H1 (cell line): ENCODE data around the gene SAMD14. TPM values are rescaled to one million over a fixed set of nuclear protein-coding genes. Genes with fewer than 3 reads are reported as not detected.

ENCODE experiments used
- CTCF ChIA-PET: fragments of 300-600 bp; sonication (Branson Sonifier 250); formaldehyde crosslinking; loops from one replicate; lab custom pipeline; 2021; ENCODE audit not compliant: partially characterized antibody; lab: Charles Lee
- POLR2A ChIA-PET: fragments of 300-600 bp; sonication (Branson Sonifier 250); formaldehyde crosslinking; loops from one replicate; lab custom pipeline; 2021; ENCODE audit warnings: inconsistent platforms; ENCODE audit not compliant: partially characterized antibody; lab: Charles Lee
- DNase-seq, 2 experiments: peaks; one replicate each; pipeline versions ENCODE4 v3.0.0 to v3.0.0-alpha.2; 2010 to 2022; ENCODE audit warnings: low spot score in 2 of 2, low read depth in 1 of 2, mixed read lengths in 1 of 2
- FAIRE-seq: peaks from 2 replicates; lab custom pipeline; 2011; peaks lifted over from hg19 to GRCh38; lab: Jason Lieb, UNC
- H2AFZ ChIP-seq: 2 replicates; pipeline ENCODE4 v1.8.1; 2012; ENCODE audit warnings: low read length, inconsistent platforms
- H2AK5ac ChIP-seq: 2 replicates; pipeline ENCODE4 v1.6.1; 2013; ENCODE audit warnings: low read depth, low read length
- H2BK120ac ChIP-seq: replicated peaks from 2 replicates; pipeline ENCODE3; 2013; ENCODE audit warnings: low read depth, low read length, inconsistent platforms
- H2BK12ac ChIP-seq: 2 replicates; pipeline ENCODE4 v1.6.1; 2013; ENCODE audit warnings: low read depth, low read length
- H2BK15ac ChIP-seq: 2 replicates; pipeline ENCODE4 v1.6.1; 2013; ENCODE audit warnings: low read length
- H2BK20ac ChIP-seq: 2 replicates; pipeline ENCODE4 v1.6.1; 2013; ENCODE audit warnings: low read length
- H2BK5ac ChIP-seq: 2 replicates; pipeline ENCODE4 v1.6.1; 2013; ENCODE audit warnings: low read depth, low read length
- H3K14ac ChIP-seq: 2 replicates; pipeline ENCODE4 v1.6.1; 2013; ENCODE audit warnings: inconsistent platforms; ENCODE audit not compliant: insufficient read length
- H3K18ac ChIP-seq: 2 replicates; pipeline ENCODE4 v1.6.1; 2013; ENCODE audit warnings: low read length; ENCODE audit errors: extremely low read depth
- H3K23ac ChIP-seq: 2 replicates; pipeline ENCODE4 v1.6.1; 2013; ENCODE audit warnings: inconsistent platforms; ENCODE audit not compliant: insufficient read length
- H3K23me2 ChIP-seq: 2 replicates; pipeline ENCODE4 v1.6.1; 2013; ENCODE audit warnings: low read depth, low read length
- H3K27ac ChIP-seq: 2 replicates; pipeline ENCODE4 v1.6.1; 2011; ENCODE audit warnings: low read depth, low read length, inconsistent platforms
- H3K27me3 ChIP-seq, 4 experiments: replicated peaks in 1 of 4; 1 replicate in 1 of 4; 2 replicates in 3 of 4; pipeline versions ENCODE4 v1.6.1 to v1.8.1; 2011 to 2013; ENCODE audit warnings: low read length in 3 of 4, mild to moderate bottlenecking in 3 of 4, inconsistent platforms in 2 of 4, mixed read lengths in 2 of 4, moderate library complexity in 1 of 4; ENCODE audit not compliant: control insufficient read depth in 3 of 4, insufficient read depth in 3 of 4; ENCODE audit errors: extremely low read depth in 1 of 4
- H3K36me3 ChIP-seq, 4 experiments: 2 replicates each; pipeline versions ENCODE4 v1.6.1 to v1.8.1; 2011 to 2013; ENCODE audit warnings: mild to moderate bottlenecking in 4 of 4, low read length in 3 of 4, moderate library complexity in 2 of 4, control low read depth in 1 of 4, inconsistent platforms in 1 of 4; ENCODE audit not compliant: insufficient read depth in 4 of 4, control insufficient read depth in 2 of 4
- H3K4ac ChIP-seq: replicated peaks from 2 replicates; pipeline ENCODE3; 2013; ENCODE audit warnings: low read length, low read depth, mixed read lengths, inconsistent platforms; ENCODE audit not compliant: insufficient read length
- H3K4me1 ChIP-seq, 4 experiments: replicated peaks in 1 of 4; 1 replicate in 1 of 4; 2 replicates in 3 of 4; pipeline versions ENCODE4 v1.6.1 to v1.8.1; 2011 to 2013; ENCODE audit warnings: low read length in 3 of 4, inconsistent platforms in 2 of 4, mixed read lengths in 1 of 4; ENCODE audit not compliant: insufficient read depth in 4 of 4, control insufficient read depth in 3 of 4
- H3K4me2 ChIP-seq, 2 experiments: 2 replicates each; pipeline versions ENCODE4 v1.6.1 to v1.8.1; 2011 to 2013; ENCODE audit warnings: low read depth in 2 of 2, low read length in 2 of 2, control low read depth in 1 of 2, inconsistent platforms in 1 of 2, mild to moderate bottlenecking in 1 of 2; ENCODE audit not compliant: insufficient read depth in 1 of 2
- H3K4me3 ChIP-seq, 4 experiments: fragments of 200-600, 300-600 bp in 1 of 4; sonication (generic), shearing (Covaris generic), sonication (Bioruptor Twin) in 1 of 4; 2 replicates each; pipeline versions ENCODE4 v1.5.1 to v1.8.1; 2011 to 2016; ENCODE audit warnings: low read length in 4 of 4, low read depth in 3 of 4, control low read depth in 2 of 4, inconsistent platforms in 2 of 4, mild to moderate bottlenecking in 2 of 4, mixed read lengths in 1 of 4, moderate library complexity in 1 of 4; ENCODE audit not compliant: insufficient read depth in 2 of 4; ENCODE audit errors: extremely low read depth in 1 of 4
- H3K56ac ChIP-seq: replicated peaks from 2 replicates; pipeline ENCODE3; 2013; ENCODE audit warnings: low read depth, mild to moderate bottlenecking, mixed read lengths, low read length, inconsistent platforms; ENCODE audit not compliant: insufficient read length
- H3K79me1 ChIP-seq: 2 replicates; pipeline ENCODE4 v1.6.1; 2013; ENCODE audit warnings: low read depth, low read length, control low read depth
- H3K79me2 ChIP-seq, 2 experiments: 2 replicates each; pipeline versions ENCODE4 v1.6.1 to v1.8.1; 2012 to 2013; ENCODE audit warnings: low read length in 2 of 2, mild to moderate bottlenecking in 2 of 2, inconsistent platforms in 1 of 2; ENCODE audit not compliant: insufficient read depth in 2 of 2, control insufficient read depth in 1 of 2
- H3K9ac ChIP-seq, 4 experiments: replicated peaks in 1 of 4; 1 replicate in 1 of 4; 2 replicates in 3 of 4; pipeline versions ENCODE4 v1.6.1 to v1.8.1; 2011 to 2013; ENCODE audit warnings: low read depth in 3 of 4, low read length in 3 of 4, control low read depth in 2 of 4, mild to moderate bottlenecking in 2 of 4, moderate library complexity in 2 of 4, inconsistent platforms in 1 of 4; ENCODE audit errors: extremely low read depth in 1 of 4
- H3K9me3 ChIP-seq, 2 experiments: 2 replicates each; pipeline versions ENCODE4 v1.6.1 to v1.8.1; 2012 to 2013; ENCODE audit warnings: mild to moderate bottlenecking in 2 of 2, moderate library complexity in 2 of 2, control low read depth in 1 of 2, inconsistent platforms in 1 of 2, low read depth in 1 of 2, low read length in 1 of 2, mixed read lengths in 1 of 2; ENCODE audit not compliant: insufficient read depth in 2 of 2
- H4K20me1 ChIP-seq, 2 experiments: replicated peaks in 1 of 2; 2 replicates each; pipeline versions ENCODE3 to v1.8.1; 2011 to 2013; ENCODE audit warnings: inconsistent platforms in 2 of 2, low read length in 2 of 2, mild to moderate bottlenecking in 1 of 2; ENCODE audit not compliant: insufficient read depth in 2 of 2, control insufficient read depth in 1 of 2
- H4K5ac ChIP-seq: 2 replicates; pipeline ENCODE4 v1.6.1; 2013; ENCODE audit warnings: low read length, low read depth, mixed read lengths, inconsistent platforms; ENCODE audit not compliant: insufficient read length
- H4K8ac ChIP-seq: 2 replicates; pipeline ENCODE4 v1.8.0; 2013; ENCODE audit warnings: mild to moderate bottlenecking, moderate library complexity, low read length, inconsistent platforms; ENCODE audit not compliant: insufficient read depth; ENCODE audit errors: extremely low read depth
- H4K91ac ChIP-seq: replicated peaks from 2 replicates; pipeline ENCODE3; 2013; ENCODE audit warnings: low read length, mixed read lengths, inconsistent platforms; ENCODE audit not compliant: insufficient read length
- CEBPB ChIP-seq: IDR thresholded peaks from 2 replicates; pipeline ENCODE4 v1.6.1; 2012; ENCODE audit warnings: low read depth, low read length
- CREB1 ChIP-seq: IDR thresholded peaks from 2 replicates; pipeline ENCODE4 v1.6.1; 2012; ENCODE audit warnings: inconsistent platforms
- EZH2 ChIP-seq: fragments of 200-600 bp; sonication (generic); IDR thresholded peaks from 2 replicates; pipeline ENCODE4 v1.7.1; 2012; ENCODE audit warnings: low read depth, mild to moderate bottlenecking, moderate library complexity, low read length, inconsistent platforms; ENCODE audit not compliant: severe bottlenecking
- GABPA ChIP-seq: IDR thresholded peaks from 2 replicates; pipeline ENCODE4 v1.6.1; 2011; ENCODE audit warnings: mild to moderate bottlenecking, low read length, moderate library complexity, borderline replicate concordance; ENCODE audit not compliant: insufficient read depth
- POLR2A ChIP-seq, 2 experiments: IDR thresholded peaks; 1 replicate in 1 of 2; 2 replicates in 1 of 2; pipeline ENCODE4 v1.6.1; 2011; ENCODE audit warnings: low read depth in 2 of 2, low read length in 2 of 2, mild to moderate bottlenecking in 2 of 2; ENCODE audit errors: control extremely low read depth in 1 of 2
- SP2 ChIP-seq: IDR thresholded peaks from 2 replicates; pipeline ENCODE4 v1.6.1; 2012; ENCODE audit warnings: mild to moderate bottlenecking, low read length, inconsistent platforms
- TAF7 ChIP-seq: optimal IDR thresholded peaks from 2 replicates; pipeline ENCODE3; 2011; ENCODE audit warnings: low read depth, mild to moderate bottlenecking, inconsistent platforms, low read length, moderate library complexity, borderline replicate concordance
- TBP ChIP-seq: IDR thresholded peaks from 2 replicates; pipeline ENCODE4 v1.6.1; 2011; ENCODE audit warnings: low read depth, low read length, improper control_type of control experiment
- whole genome bisulfite sequencing, 2 experiments: shearing (Covaris generic) in 1 of 2; methylation state at CpG; one replicate each; pipeline versions ENCODE4 v1.1.6 to v1.1.7; 2013 to 2015; ENCODE audit warnings: low lambda C conversion rate in 2 of 2, mixed read lengths in 2 of 2, inconsistent platforms in 1 of 2, low coverage in 1 of 2, missing lambda C conversion rate in 1 of 2; ENCODE audit not compliant: insufficient replicate concordance in 2 of 2, insufficient coverage in 1 of 2, insufficient read length in 1 of 2; ENCODE audit errors: extremely low coverage in 1 of 2, missing lambda C conversion rate in 1 of 2; 5-methylcytosine and 5-hydroxymethylcytosine counted together
- polyA plus RNA-seq, 7 experiments: library from polyadenylated mRNA; depleted of rRNA in 3 of 7; stranded (reverse) in 5 of 7; unstranded in 2 of 7; fragments of >200 nt in 5 of 7; fragments of 200-250 nt in 2 of 7; gene quantifications; 1 replicate in 5 of 7; 2 replicates in 1 of 7; 4 replicates in 1 of 7; pipeline versions ENCODE4 v1.2.1 to v1.2.3, GENCODE V29; 2011 to 2013; ENCODE audit warnings: missing spikeins in 2 of 7, mixed read lengths in 2 of 7
- total RNA-seq: library from RNA; stranded (reverse); fragmentation: NEBNext Ultra II Directional; extraction: Animal tissue kit (Norgen Biotek cat#: 25700); gene quantifications from 2 replicates; pipeline ENCODE4 v1.2.1, GENCODE V29; 2021

SAMD14 gene
- total and polyA plus RNA-seq, 2 of the 8 experiments (the other 6 are each of a cell fraction or from before 2014, with no cell fraction given) = 5.7 to 5.8 TPM

DNA sequence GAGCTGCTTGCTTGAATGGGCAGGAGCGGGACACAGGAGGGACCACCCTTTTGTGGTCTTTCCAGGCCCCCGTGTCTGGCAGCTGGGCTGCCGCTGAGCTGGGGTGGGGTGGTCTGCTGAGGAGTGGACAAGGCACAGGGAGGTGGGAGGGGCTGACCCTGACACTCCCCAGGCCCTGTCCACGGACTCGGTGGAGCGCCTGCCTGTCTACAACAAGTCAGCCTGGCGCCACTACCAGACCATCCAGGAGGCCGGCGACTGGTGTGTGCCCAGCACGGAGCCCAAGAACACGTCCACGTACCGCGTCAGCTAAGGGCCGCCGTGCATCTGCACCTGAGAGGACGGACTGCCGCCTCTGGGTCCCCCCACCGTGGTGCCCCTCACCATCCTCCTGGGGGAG, 20.2 kb downstream of the SAMD14 start:
- H4K20me1 ChIP-seq = peaks cover 2% of the 10 kb centered on the region in 2 experiments
- no peaks in the 10 kb centered on the region for H3K23me2 ChIP-seq
- no peak overlapping the region for H4K5ac ChIP-seq
- no peak overlapping the region for H2BK120ac ChIP-seq
- no peak overlapping the region for H3K23ac ChIP-seq
- H3K56ac ChIP-seq = no peak overlapping the region
- H3K4me1 ChIP-seq = peaks cover 0 to 4% (median 3%) of the 10 kb centered on the region in 4 experiments; a peak in 2 of 7 replicates
- H3K4me2 ChIP-seq = no peak overlapping the region
- ChIA-PET CTCF (interaction anchor here (0.7 to 23.0 kb wide), 7 partner anchors 10 to 56 kb away, joined by 3 to 412 read pairs (median 3); partner anchors contain the start of genes PDK2, PPP1R9B and SGCA), POLR2A (interaction anchor here (0.6 kb wide), 1 partner anchor 293 kb away, joined by 3 read pairs; no protein-coding TSS in a partner anchor)
- H3K27me3 ChIP-seq = no peaks in the 10 kb centered on the region; a peak in 1 of 7 replicates
- TF ChIP-seq SP2 (no peak), CEBPB (no peak), GABPA (no peak), TBP (no peak), CREB1 (no peak), EZH2 (no peak), POLR2A (IDR thresholded peaks at IDR 0.05; ENCODE audit: control extremely low read depth in 1 of 2, low read depth in 2 of 2, low read length in 2 of 2) (no peak), TAF7 (no peak)
- H3K27ac ChIP-seq = no peak overlapping the region
- H2BK20ac ChIP-seq = no peak overlapping the region
- no peaks in the 10 kb centered on the region for H3K9me3 ChIP-seq
- no peak overlapping the region for H2BK15ac ChIP-seq
- no peak overlapping the region for H3K4me3 ChIP-seq
- no peaks in the 10 kb centered on the region for H3K79me2 ChIP-seq
- no peak overlapping the region for H2AK5ac ChIP-seq
- no peaks in the 10 kb centered on the region for H3K79me1 ChIP-seq
- H3K36me3 ChIP-seq = no peaks in the 10 kb centered on the region; a peak in 2 of 8 replicates
- no peak overlapping the region for H3K9ac ChIP-seq
- FAIRE-seq (no peak), DNase-seq (no peak)
- WGBS, 2 experiments = 86% methylated on average over 7 of the region's 19 CpGs; no CpG with 5 or more reads in 1 of the 2 experiments
- H2BK12ac ChIP-seq = no peak overlapping the region
- H4K91ac ChIP-seq = no peak overlapping the region
- peak overlapping the region; percentile 40; the same call in 1 of the 2 replicates for H4K8ac ChIP-seq
- H2BK5ac ChIP-seq = no peak overlapping the region; the same call in 1 of the 2 replicates
- H3K14ac ChIP-seq = no peak overlapping the region
- H3K18ac ChIP-seq = no peak overlapping the region
- no peak overlapping the region for H3K4ac ChIP-seq
- no peak overlapping the region for H2AFZ ChIP-seq
